DOHH2 (cell line): ENCODE results near the gene ZNF514.

Experiments
- H3F3A ChIP-seq: fragments of 200-600 bp; sonication (generic), shearing (Covaris generic); 2 replicates; pipeline ENCODE4 v1.6.0; 2016; ENCODE audit warnings: antibody characterized with exemption, mild to moderate bottlenecking; ENCODE audit not compliant: control insufficient read depth, insufficient read depth
- H3K27ac ChIP-seq: fragments of 200-600 bp; sonication (generic); 2 replicates; pipeline ENCODE4 v1.5.1; 2014; ENCODE audit warnings: low read depth, mild to moderate bottlenecking, low read length, moderate library complexity
- H3K27me3 ChIP-seq: fragments of 200-600 bp; sonication (generic); 2 replicates; pipeline ENCODE4 v1.6.1; 2014; ENCODE audit warnings: mild to moderate bottlenecking, low read length, mixed read lengths; ENCODE audit not compliant: control insufficient read depth
- H3K36me3 ChIP-seq: fragments of 200-600 bp; sonication (generic); 2 replicates; pipeline ENCODE4 v1.6.1; 2014; ENCODE audit warnings: mild to moderate bottlenecking, low read length, moderate library complexity, mixed read lengths; ENCODE audit not compliant: control insufficient read depth
- H3K4me1 ChIP-seq: fragments of 200-600 bp; sonication (generic); 2 replicates; pipeline ENCODE4 v1.6.1; 2014; ENCODE audit warnings: mild to moderate bottlenecking, low read length, mixed read lengths; ENCODE audit not compliant: control insufficient read depth
- H3K4me2 ChIP-seq: fragments of 200-600 bp; sonication (generic); 2 replicates; pipeline ENCODE4 v1.6.0; 2014; ENCODE audit warnings: mild to moderate bottlenecking, low read length, moderate library complexity
- H3K4me3 ChIP-seq: fragments of 200-600 bp; sonication (generic); 2 replicates; pipeline ENCODE4 v1.5.1; 2014; ENCODE audit warnings: mild to moderate bottlenecking, low read length, mixed read lengths
- H3K79me2 ChIP-seq: fragments of 200-600 bp; sonication (generic); 2 replicates; pipeline ENCODE4 v1.6.1; 2014; ENCODE audit warnings: mild to moderate bottlenecking, low read length, mixed read lengths; ENCODE audit not compliant: control insufficient read depth
- H3K9me2 ChIP-seq: fragments of 200-600 bp; sonication (generic); replicated peaks from 2 replicates; pipeline ENCODE4 v1.6.1; 2014; ENCODE audit warnings: mild to moderate bottlenecking, low read length, mixed read lengths; ENCODE audit not compliant: control insufficient read depth
- H3K9me3 ChIP-seq: fragments of 200-600 bp; sonication (generic); 2 replicates; pipeline ENCODE4 v1.6.1; 2014; ENCODE audit warnings: antibody characterized with exemption, low read length, mixed read lengths; ENCODE audit not compliant: control insufficient read depth, insufficient read depth
- H4K20me1 ChIP-seq: fragments of 200-600 bp; sonication (generic); 2 replicates; pipeline ENCODE4 v1.6.0; 2014; ENCODE audit warnings: low read depth, mild to moderate bottlenecking, antibody characterized with exemption, low read length, moderate library complexity; ENCODE audit not compliant: control insufficient read depth, insufficient read depth
- CTCF ChIP-seq: fragments of 200-600 bp; sonication (generic); IDR thresholded peaks from one replicate; pipeline ENCODE4 v1.5.1; 2014; ENCODE audit warnings: antibody characterized with exemption, mild to moderate bottlenecking, low read depth, low read length; ENCODE audit not compliant: poor library complexity, severe bottlenecking
- EZH2phosphoT487 ChIP-seq: fragments of 200-600 bp; sonication (generic); IDR thresholded peaks from 2 replicates; pipeline ENCODE4 v1.6.1; 2017; ENCODE audit warnings: borderline replicate concordance, mild to moderate bottlenecking, antibody characterized with exemption, low read length, moderate library complexity, mixed read lengths

The ZNF514 gene

GRCh38 chr2:95121093-95121406 is 38.6 kb downstream of the ZNF514 start:
- peaks cover 32% of the 10 kb centered on the region for H3K4me1 ChIP-seq
- no peaks in the 10 kb centered on the region for H3K9me2 ChIP-seq
- H3K4me3 ChIP-seq = peak overlapping the region; percentile 91
- no peaks in the 10 kb centered on the region for H3K9me3 ChIP-seq
- peaks cover 48% of the 10 kb centered on the region for H3K79me2 ChIP-seq
- peaks cover 8% of the 10 kb centered on the region for H4K20me1 ChIP-seq
- H3K27me3 ChIP-seq = no peaks in the 10 kb centered on the region
- TF ChIP-seq CTCF (no peak), EZH2phosphoT487 (no peak)
- H3K36me3 ChIP-seq = peaks cover 41% of the 10 kb centered on the region
- H3F3A ChIP-seq = peaks cover 2% of the 10 kb centered on the region; the same call in 1 of the 2 replicates
- peak overlapping the region; percentile 94 for H3K4me2 ChIP-seq
- H3K27ac ChIP-seq = peak overlapping the region; percentile 70

GRCh38 chr2:95115418-95115817 is 44.2 kb downstream of the ZNF514 start:
- H3K4me2 ChIP-seq = no peak overlapping the region
- TF ChIP-seq CTCF = peak; percentile 87
- no peak for TF ChIP-seq EZH2phosphoT487
- no peaks in the 10 kb centered on the region for H3K9me3 ChIP-seq
- H3F3A ChIP-seq = peaks cover 2% of the 10 kb centered on the region; the same call in 1 of the 2 replicates
- H4K20me1 ChIP-seq = peaks cover 8% of the 10 kb centered on the region
- H3K27ac ChIP-seq = no peak overlapping the region
- H3K4me3 ChIP-seq = no peak overlapping the region
- peaks cover 75% of the 10 kb centered on the region for H3K36me3 ChIP-seq
- no peaks in the 10 kb centered on the region for H3K9me2 ChIP-seq
- H3K4me1 ChIP-seq = peaks cover 22% of the 10 kb centered on the region
- H3K27me3 ChIP-seq = no peaks in the 10 kb centered on the region
- H3K79me2 ChIP-seq = peaks cover 46% of the 10 kb centered on the region

GRCh38 chr2:95113464-95113863 is 46.2 kb downstream of the ZNF514 start:
- peaks cover 3% of the 10 kb centered on the region for H3K4me1 ChIP-seq
- peaks cover 26% of the 10 kb centered on the region for H3K79me2 ChIP-seq
- no peaks in the 10 kb centered on the region for H3K27me3 ChIP-seq
- H3K9me2 ChIP-seq = no peaks in the 10 kb centered on the region
- TF ChIP-seq EZH2phosphoT487 = no peak
- no peak for TF ChIP-seq CTCF
- H3K4me3 ChIP-seq = no peak overlapping the region
- no peaks in the 10 kb centered on the region for H4K20me1 ChIP-seq
- no peak overlapping the region for H3K4me2 ChIP-seq
- no peak overlapping the region for H3K27ac ChIP-seq
- H3K9me3 ChIP-seq = no peaks in the 10 kb centered on the region
- peaks cover 2% of the 10 kb centered on the region; the same call in 1 of the 2 replicates for H3F3A ChIP-seq
- peaks cover 73% of the 10 kb centered on the region for H3K36me3 ChIP-seq

GRCh38 chr2:95110395-95110794 is 49.3 kb downstream of the ZNF514 start:
- Histone ChIP-seq H3K9me3 (no peaks in the 10 kb centered on the region), H3K4me3 (no peak overlapping the region), H3K79me2 (peaks cover 10% of the 10 kb centered on the region), H3K36me3 (peaks cover 87% of the 10 kb centered on the region), H3K4me2 (no peak overlapping the region), H3K9me2 (no peaks in the 10 kb centered on the region), H3K27ac (no peak overlapping the region), H3F3A (no peaks in the 10 kb centered on the region), H4K20me1 (no peaks in the 10 kb centered on the region), H3K4me1 (no peaks in the 10 kb centered on the region), H3K27me3 (no peaks in the 10 kb centered on the region)
- no peak for TF ChIP-seq CTCF
- no peak for TF ChIP-seq EZH2phosphoT487
